SK-N-DZ (cell line): ENCODE results near the gene SNAPC4.

Experiments used
- DNase-seq: peaks from one replicate; pipeline ENCODE4 v3.0.0-alpha.2; 2015; ENCODE audit warnings: low spot score

SNAPC4 gene

DNA sequence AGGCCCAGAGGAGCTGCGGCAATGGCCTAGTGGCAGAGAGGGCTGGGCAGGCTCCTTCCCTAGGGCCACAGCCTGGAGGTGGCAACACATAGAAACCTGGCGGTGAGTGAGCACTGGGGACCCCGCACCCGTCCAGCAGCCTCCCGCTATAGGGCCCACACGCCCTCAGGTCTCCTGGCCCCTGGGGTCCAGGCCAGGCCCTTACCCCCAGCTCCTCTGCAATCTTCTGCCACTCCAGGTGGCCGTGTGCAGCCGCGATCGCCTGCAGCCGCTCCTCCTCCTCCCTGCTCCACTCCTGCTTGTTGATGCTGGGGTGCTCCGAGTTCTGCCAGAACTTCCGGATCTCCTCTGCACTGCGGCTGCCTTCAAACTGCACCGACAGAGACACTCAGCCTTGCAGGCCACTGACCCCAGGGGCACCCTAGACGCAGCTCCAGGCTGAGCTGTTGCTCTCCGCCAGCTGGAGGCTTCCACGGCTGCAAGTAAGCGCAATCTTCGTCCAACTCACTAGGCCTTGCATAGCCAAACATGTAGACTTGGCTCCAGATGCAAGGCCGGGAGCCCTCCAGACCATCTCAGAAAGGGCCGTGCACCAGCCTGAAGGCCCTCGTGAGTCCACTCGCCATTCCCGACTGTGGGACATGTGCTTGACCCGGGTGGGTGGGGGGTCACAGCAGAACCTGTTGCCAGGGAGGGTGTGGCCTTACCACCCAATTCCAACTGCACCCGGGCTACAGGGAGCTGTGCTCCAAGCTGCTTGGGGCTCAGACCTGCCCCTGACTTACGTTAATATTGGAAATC, 8.0 kb downstream of the SNAPC4 start:
- no peak for DNase-seq

DNA sequence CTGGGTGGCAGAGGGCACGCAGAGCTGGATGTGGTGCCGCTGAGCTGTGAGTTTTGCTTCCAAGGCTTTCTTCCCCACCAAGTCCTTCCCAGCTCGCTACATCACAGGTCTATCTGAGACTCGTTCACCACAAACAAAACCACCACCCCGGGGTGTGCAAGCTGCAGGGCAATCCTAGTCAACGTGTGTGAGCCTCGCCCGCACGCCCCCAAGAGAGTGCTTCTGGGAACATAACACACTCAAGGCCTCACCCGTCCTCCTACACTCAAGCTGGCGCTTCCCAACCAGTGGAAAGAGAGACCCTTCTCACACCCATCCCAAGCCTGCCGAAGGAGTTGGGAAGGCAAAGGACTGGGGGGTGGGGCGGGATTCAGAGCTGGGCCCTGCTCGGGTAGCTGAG, 10.6 kb downstream of the SNAPC4 start:
- DNase-seq = no peak

DNA sequence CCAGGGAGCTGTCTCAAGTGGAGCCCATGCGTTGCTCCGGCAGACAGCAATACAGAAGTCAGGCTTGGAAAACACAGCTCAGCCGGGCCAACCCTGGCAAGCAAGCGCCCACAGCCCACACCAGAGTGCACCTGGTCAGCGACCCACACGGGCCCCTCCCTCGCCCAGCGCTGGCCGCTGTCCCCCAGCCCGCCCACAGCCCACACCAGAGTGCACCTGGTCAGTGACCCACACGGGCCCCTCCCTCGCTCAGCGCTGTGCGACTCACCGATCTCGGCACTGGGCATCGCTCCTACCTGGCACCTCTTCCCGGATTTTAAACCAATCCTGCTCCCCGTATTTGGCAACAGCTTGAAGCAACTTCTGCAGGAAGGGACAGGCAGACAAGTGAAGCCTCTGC, 12.8 kb downstream of the SNAPC4 start:
- no peak for DNase-seq

DNA sequence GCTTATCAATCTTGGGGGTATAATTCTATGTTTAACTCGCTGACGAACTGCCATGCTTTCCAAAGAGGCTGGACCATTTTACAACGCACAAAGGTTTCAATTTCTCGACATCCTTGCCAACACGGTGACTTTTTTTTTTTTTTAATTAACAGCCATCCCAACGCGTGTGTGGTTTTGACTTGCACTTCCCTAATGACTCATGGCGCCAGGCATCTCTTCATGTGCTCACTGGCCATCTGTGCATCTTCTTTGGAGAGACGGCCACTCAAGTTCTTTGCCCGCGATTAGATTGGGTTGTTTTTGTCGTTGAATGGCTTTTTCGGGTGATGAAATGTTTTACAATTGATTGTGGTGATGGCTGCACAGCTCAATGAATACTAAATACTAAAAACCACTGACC, 14.0 kb downstream of the SNAPC4 start:
- DNase-seq = no peak

DNA sequence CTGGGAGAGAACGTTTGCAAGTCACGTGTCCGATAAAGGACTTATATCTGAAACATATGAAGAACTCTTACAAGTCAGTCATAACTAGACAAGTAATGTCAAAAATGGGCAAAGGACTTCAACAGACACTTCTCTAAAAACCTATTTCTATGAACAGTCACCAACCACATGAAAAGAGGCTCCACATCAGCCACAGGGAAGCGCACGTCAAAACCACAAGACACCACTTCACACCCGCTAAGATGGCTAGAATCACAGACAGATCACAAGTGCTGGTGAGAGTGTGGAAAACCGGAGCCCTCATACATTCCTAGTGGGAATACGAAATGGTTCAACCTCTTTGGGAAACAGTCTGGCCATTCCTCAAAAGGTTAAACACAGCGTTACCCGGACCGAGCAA, 15.0 kb downstream of the SNAPC4 start:
- no peak for DNase-seq

DNA sequence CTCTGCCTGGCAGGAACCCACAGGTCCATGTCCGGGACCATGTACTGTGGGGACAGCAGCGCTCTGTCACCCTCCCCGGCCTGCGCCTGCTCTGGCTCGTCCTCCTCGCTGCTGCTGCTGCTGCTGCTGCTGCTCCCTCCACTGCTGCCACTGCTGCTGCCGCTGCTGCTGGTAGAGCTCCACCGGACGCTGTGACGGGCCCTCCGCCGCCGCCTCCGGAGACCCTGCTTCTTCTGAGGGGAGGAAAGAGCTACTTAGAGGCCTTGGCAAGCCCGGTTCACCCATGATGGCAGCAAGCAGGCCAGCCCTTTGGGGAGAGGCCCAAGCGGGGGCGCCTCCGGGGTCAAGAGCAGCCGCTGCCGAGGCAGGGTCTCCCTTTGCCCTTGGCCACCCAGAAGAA, 16.5 kb downstream of the SNAPC4 start:
- no peak for DNase-seq

DNA sequence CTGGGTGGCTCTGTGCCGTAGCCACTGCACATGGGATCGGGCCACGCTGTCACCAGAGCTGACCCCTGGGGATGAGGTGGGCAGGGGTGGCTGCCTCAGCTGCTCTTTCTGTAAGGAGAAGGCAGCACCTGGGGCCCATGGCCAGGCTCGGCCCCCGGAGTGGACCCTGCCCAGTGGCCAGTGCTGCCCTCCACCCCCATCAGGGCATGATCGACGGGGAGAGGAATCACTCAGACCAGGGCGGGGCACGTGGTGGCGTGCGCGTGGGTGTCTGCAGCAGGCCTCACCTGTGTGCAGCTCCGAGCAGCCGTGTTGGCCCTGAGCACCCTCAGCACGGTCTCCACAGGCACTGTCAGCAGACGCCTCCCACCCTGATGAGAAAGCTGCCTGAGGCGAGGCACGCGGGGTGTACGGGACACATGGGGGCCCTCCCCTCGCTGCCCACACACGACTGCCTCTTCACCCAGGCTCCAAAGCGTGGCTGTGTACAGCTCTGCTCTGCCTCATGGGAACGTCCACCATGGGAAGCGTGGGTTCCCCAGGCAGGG, 17.9 kb downstream of the SNAPC4 start:
- DNase-seq = no peak

DNA sequence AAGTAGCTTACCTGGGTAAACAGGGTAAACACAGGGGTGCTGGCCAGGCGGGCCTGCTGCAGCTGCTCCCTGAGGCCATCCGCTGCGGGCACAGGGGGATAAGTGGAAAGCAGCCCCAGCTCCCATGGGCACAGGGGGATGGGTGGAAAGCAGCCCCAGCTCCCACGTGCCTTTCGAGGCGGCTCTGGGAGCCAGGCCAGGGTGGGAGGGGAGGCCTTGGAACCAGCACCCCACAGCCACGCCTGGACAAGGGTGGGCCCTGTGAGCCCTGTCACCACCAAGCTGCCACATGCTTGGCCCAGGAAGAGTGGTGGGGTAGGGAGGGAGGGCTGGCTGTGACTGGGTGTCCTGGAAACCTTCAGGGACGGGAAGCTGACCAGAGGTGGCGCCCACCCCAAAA, 18.7 kb downstream of the SNAPC4 start:
- DNase-seq = no peak

DNA sequence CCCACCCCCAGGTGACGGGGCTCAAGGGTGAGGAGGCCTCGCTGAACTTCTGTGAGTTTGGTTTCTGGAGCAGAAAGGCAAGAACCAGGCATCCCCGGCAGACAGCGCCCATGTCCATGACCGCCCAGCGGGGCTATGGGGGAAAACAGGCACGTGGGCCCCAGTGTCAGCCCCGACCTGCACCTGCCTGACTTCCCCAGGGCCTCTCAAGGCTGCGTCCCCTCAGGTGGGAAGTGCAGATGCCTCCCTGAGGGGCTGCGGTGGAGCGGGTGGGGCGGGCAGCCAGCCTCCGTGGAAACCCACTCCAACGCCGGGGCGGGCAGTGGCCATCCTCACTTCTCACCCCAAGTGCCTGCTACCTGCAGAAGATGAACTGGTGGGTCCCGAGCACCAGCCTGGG, 19.6 kb downstream of the SNAPC4 start:
- no peak for DNase-seq

DNA sequence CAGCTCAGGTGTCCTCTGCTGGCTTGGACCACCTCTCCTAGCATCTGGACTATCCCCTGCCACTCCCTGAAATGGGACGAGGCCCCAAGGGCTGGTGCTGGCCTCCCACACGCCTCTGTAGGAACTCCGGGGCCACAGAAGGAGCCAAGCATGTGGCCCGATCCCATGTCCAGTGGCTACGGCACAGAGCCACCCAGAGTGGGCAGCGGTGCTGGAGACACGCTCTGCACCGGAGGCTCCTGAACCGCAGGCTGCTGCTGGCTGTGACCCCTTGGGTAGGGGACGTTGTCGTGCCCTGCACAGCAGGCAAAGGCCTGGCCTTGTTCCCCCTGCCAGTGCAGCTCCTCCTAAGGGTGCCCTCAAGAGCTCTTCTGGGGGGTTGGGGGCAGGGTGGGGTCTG, 20.1 kb downstream of the SNAPC4 start:
- DNase-seq = no peak

DNA sequence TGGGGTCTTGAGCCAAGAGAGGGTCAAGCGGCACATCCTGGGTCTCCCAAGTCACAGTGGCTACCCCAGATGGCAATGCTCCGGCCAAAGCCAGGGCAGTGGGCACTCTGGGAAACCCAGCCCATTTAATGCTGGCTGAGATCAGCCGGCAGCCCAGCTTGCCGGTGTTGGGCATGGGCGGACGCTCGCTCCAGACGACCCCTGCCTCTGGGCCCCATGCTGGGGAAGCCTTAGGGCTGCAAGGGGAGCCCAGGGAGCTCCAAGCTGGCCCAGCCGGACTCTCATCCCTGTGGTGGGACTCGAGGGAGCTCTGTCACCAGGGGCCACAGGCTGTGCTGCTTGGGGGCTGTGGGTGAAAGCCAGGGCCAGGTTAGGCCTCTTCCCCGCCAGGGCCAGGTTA, 20.6 kb downstream of the SNAPC4 start:
- no peak for DNase-seq

DNA sequence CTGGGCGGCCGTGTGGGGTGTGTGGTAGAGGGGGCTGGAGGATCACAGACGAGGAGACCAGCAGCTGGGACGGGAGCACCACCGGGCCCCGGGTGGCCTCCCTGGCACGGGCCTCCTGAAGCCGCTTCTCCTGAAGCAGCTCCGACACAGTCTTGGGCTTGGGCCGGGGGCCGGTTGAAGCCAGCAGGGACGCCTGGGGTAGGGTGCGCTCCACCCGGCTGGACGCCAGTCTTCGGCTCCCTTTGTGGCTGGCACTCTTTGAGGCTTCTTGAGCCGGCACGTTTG, 21.0 kb downstream of the SNAPC4 start:
- DNase-seq = no peak

DNA sequence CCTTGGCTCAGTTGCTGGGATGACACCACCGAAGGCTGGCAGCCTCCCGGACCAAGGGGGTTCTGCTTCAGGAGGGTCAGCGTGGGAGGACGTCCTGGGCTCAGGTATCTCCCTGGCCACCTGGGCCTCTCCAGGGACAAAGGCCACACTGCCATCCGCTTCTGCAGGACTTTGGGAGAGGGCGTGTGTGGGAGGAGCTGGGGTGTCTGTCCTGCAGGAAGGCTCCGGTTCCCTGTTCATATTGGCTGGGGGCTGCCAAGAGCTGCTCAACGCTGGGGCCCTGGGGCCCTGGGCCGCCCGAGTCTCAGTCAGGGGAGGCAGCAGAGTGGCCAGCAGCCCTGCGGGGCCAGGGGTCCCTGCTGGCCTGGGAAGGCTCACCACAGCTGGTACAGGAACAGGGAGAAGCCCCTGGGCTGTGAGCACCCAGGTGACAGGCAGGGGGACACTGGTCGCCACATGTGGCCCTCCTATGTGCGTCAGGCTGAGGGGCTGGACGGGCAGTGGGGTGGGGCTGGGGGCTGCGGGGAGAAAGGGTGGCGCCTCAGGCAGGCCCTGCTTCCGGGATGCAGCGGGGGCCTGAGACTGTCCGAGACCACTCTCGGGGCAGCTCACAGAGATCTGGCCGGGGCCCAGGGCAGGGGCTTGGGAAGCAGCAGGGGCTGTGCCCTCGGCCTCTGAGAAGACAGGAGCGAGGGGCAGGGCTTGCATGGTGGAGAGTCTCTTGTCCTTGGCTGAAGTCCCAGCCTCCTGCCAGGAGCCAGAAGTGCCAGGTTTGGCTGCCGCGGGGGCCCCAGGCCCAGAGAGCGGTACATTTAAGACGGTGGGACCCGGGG, 21.6 kb downstream of the SNAPC4 start:
- DNase-seq = no peak

DNA sequence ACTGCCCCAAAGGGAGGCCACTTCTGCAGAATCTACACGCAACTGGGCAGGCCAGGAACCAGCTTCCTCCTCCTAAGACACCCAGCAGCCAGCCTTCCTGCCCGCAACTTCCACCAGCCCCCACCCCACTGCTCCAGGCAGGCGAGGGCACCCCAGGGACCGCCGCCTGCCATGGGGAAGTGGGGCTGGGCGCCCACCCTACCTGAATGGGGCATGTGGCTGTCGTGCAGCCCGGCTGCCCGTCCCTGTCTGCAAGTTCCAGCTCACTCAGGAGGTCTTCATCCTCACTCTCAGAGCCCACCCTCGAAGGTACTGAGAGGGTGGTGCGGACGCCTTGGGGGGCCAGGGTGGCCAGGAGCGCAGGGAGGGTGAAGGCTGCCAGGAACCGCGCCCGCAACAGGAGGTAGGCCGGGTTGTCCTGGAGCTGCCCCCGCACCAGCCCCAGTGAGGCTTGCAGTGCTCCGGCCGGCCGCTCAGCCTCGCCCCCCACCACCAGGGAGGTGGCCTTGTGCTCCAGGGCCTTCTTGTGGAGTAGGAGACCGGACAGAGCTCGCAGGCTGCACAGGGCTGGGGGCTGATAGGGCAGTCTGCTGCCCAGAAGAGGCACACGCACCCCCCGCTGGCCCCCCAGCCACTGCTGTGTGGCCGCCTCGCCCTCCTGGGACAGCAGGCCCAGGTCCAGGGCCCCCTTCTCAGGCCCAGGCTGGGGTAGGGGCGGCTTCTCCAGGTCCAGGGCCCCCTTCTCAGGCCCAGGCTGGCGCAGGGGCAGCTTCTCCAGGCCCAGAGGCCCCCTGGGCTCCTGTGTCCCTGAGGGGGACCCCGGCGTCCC, 22.4 kb downstream of the SNAPC4 start:
- no peak for DNase-seq

DNA sequence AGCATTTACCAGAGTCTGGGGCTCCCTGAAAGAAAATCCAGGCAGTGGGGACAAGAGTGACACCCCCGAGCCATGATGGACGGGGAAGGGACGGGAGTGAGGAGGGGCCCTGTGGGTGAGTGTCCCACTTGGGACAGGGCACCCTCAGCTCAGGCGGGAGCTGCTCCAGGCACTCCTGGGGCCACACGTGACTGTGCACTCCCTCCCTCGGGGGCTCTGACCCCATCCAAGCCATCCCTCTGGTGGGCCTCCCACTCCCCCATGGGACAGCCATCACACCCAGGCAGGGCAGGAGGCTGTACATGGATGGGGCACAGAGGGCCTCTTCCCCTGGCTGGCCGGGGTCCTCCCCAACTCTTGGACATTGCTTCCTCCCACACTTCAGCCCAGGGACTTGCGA, 23.5 kb downstream of the SNAPC4 start:
- DNase-seq = no peak

DNA sequence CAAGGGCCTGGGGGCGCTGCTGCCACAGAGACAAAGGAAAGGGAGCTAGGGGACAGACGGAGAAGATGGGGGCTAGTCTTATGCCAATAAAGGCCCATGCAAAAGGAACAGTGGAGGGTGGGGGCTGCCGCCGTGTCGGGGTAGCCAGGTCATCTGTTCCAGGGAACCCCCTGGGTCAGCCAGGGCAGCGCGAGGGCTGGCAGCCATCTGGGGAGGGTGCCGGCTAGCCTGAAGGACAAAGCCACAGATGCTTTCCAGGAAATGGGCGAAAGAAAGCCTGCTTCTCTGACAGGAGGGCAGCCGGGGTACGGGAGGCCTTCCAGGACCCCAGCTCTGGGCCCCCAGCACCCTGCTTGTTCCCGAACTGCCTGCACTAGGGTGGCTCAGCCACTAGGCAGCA, 24.9 kb downstream of the SNAPC4 start:
- DNase-seq = no peak

DNA sequence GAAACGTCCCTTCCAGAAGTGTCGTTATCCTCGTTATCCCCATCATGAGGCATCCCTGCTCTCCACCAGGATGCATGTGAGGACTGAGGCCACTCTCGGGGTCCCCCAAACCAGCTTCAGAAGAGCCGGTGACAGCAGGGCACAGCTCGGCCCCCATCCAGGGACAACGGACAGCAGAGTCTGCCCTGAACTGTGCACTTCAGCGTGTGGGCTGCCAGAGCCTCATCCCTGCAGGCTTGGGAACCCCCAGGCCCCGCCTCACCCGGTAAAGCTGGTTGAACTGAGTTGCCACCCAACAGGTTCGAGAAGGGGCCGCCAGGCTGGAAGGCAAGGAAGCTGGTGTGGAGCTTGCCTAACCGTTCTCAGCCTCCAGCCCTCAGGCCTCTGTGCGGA, 25.8 kb downstream of the SNAPC4 start:
- no peak for DNase-seq

DNA sequence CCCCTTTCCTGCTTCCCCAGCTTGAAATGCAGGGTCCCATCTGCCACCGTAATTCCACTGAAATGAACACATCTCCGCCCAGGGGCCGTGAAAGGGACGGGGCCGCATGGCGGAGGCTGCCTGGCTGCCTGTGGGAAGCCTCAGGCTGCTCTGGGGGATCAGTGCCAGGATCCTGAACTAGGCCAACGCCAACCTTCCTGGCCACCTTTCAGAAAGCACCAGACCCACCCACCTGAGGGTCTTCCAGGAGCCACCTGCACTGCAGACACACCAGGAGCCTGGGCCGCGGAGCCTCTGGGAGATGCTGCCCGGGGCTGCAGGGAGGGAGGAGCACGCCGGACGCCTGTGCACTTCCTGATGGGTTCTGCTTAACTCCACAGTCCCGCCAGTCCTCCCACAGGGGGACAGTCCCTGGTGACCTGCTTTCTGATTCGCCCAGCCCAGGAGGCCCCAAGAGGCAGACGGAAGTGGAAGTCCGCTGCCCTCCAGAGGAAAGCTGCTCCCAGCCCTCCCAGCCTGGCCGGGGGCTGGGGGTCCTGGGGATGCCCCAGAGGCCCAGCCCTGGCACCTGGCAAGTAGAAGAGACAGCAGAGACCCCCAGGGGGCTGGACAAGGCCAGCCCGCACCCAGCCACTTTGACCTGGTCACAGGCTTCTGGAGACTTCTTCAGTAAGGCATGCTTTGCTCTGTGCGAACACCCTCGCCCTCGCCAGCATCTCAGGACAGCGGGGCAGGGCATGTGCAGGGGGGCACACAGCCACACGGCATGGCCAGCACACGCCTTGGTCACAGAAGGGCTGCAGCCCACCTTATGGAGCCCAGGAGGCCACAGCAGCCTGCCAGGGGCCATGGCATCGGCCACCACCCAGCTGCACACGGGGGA, 26.4 kb downstream of the SNAPC4 start, which contains the start of gene CARD9:
CARD9 (minus strand) TSS at position 370 of the 883 bp plus-strand sequence. CDS start 1,591 bp downstream, outside the sequence.
- peak; percentile 86 for DNase-seq

DNA sequence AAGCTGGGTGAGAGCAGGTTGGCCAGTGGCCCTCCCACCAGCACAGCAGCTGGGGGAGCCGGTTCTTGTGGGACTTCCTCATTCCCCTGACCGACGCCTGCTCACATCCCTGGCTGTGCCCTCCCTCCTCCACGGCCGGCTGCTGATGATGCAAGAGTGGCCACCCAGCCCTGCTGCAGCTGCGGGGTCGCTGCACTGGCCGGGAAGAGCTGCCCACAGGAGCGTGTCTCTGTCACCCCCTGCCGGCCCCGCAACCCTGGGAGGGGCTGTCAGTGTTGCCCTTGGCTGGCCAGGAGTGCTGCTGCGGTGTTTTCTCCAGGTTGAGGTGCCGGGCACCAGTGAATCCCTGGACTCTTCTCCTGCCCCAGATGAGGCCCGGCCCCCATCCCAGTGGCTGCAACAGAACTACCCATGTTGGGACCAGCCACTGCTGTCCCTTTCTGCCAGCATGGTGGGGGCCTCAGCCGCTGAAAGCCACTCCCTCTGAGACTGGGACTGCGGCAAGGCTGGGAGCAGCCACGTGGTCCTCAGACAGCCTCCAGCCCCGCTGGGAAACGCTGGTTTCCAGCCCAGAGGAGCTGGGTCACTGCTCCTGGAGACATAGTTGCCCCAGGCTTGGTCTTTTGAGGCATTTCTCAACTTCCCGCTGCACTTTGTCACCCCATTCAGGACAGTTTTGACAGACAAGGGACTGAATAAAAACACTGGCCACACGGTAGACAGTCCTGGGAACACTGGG, 27.2 kb downstream of the SNAPC4 start:
- DNase-seq = peak; percentile 74

DNA sequence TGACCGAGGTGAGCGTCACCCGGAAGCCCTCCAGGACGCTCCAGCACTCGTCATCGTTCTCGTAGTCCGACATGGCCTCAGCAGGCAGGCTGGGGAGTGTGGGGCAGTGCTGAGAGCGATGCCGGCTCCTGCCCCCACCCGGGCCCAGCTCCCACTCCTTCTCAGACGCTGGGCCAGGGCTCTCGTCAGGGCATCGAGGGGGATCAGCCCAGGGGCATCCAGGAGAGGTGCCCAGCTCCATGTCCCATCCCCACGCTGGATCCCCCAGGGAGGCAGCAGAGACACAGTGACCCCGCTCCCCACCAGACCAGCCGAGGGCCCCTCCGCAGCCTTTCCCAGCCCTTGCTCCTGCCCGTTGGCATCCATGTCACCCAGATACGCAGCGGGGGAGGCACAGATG, 28.0 kb downstream of the SNAPC4 start:
- no peak for DNase-seq
